Left cardiac atrium (tissue), 4 donors: Measurements from ENCODE around the gene PLN. TPM values are rescaled to one million over a fixed set of nuclear protein-coding genes. Genes with fewer than 3 reads are reported as not detected.

Experiments used
- ATAC-seq, 2 donors: fragments of 200-7000 bp; cut with Tn5 transposase; one replicate each; pipeline ENCODE4 v1.9.1; 2020; ENCODE audit warnings: mild to moderate bottlenecking in 2 of 2, moderate library complexity in 2 of 2
- DNase-seq: peaks from one replicate; pipeline ENCODE4 v3.0.0-alpha.2; 2020
- intact Hi-C, 2 donors: fragments of 100-400 bp; cut with DNase I; formaldehyde crosslinking; loops; one replicate each; pipeline versions ENCODE4 v1.14.1 to v1.15.1; 2022 to 2023
- total RNA-seq, 2 donors: library from RNA; stranded (reverse); fragmentation: NEBNext Ultra II Directional; extraction: Animal tissue kit (Norgen Biotek cat#: 25700); gene quantifications; one replicate each; pipeline ENCODE4 v1.2.1, GENCODE V29; 2021
- donor health status: DM: no; HTN: yes; CAD: no.
- donor health status: DM: no; HTN: yes; CAD: no; lungs with severe emphysema.
- donor health status: DM: yes; HTN: yes; CAD: no.
- donor health status: Dilated cardiomyopathy.

The PLN gene
- total RNA-seq, 2 donors from 2014 or later = 673 to 1,029 TPM

- intact Hi-C loops = no loop called here
- DNase-seq = no peak
- ATAC-seq = no peak
These were observed 48.8 kb downstream of the PLN start for GRCh38 chr6:118596774-118597320.

GRCh38 chr6:118597636-118598035 is 49.5 kb downstream of the PLN start:
- ATAC-seq (no peak), DNase-seq (no peak)
- intact Hi-C loops = no loop called here

- ATAC-seq (peak in 1 of 2 donors; percentile 40), DNase-seq (no peak)
- intact Hi-C loops = no loop called here
These were observed 50.2 kb downstream of the PLN start for GRCh38 chr6:118598324-118598723.

GRCh38 chr6:118602300-118602699 is 54.2 kb downstream of the PLN start:
- ATAC-seq = no peak
- intact Hi-C loops = no loop called here
- no peak for DNase-seq

- intact Hi-C loops = no loop called here
- ATAC-seq (no peak), DNase-seq (no peak)
These were observed 55.3 kb downstream of the PLN start for GRCh38 chr6:118603372-118603771.

- ATAC-seq (no peak), DNase-seq (no peak)
- intact Hi-C loops = no loop called here
These were observed 58.2 kb downstream of the PLN start for GRCh38 chr6:118606268-118606667.

- intact Hi-C loops = no loop called here
- DNase-seq = no peak
- no peak for ATAC-seq
These were observed 58.8 kb downstream of the PLN start for GRCh38 chr6:118606858-118607257.

Other genes with a start within 250 kb of the PLN start
- gene CEP85L, start 103.3 kb downstream of the PLN start, total RNA-seq = 1 to 10 TPM; 8.5 TPM